Measurements from ENCODE around the gene USO1.

- TF ChIP-seq CTCF (IDR thresholded peaks at IDR 0.05) (no peak), EP300 (IDR thresholded peaks at IDR 0.05) (no peak)
Observed at GRCh38 chr4:75675004-75675531, 49.3 kb upstream of the USO1 start.

Measured in gastroesophageal sphincter (tissue), 3 donors.